ENCODE measurements around the gene HOXA4. TPM values are rescaled to one million over a fixed set of nuclear protein-coding genes. Genes with fewer than 3 reads are reported as not detected.
A peak's percentile ranks its signal among the peaks of the same experiment; 100 is the strongest.

HOXA4 gene
- total RNA-seq, 4 donors from 2014 or later, result 1.3 to 2.9 (median 2.0) TPM

DNA sequence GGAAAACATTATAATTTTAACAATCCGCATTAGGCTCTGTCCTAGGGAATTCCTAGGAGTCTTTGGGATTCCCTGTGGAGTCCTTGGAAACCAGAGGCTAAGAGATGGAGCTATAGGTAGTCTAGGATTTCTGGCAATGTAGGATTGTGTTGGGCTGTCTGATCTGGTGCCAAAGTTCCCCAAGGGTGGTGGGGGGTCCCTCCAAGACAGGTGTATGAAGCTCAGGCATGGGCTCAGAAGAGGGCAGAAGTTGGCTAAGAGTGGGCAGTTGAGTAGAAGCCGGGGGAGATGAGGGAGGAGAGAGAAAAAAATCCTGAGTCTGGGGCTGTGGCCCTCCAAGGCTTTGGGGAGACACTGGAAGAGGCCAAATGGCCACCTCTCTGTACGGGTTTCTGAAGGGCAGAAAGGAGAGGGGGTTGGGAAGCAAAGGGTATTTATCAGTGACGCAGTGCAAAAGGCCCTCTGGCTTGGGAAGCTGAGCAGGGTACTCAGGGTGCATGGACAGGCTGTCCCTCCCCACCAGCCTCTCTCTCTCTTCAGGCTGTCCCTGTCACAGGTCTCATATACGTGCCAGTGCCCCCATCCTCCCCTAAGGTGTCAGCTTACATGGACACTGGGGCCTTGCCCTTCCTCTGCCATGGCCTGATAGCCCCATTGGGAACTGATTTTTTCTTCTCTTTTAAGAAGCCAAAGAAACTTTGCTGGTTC, 16.1 kb upstream of the HOXA4 start:
- no peak overlapping the region for H3K4me3 ChIP-seq (ENCODE audit: low read depth, poor library complexity, severe bottlenecking)
- peak in 1 of 2 donors; percentile 78 for DNase-seq (ENCODE audit: low spot score in 2 of 2)
- 69 to 82% methylated on average over 5 of the region's 5 CpGs for WGBS, 2 donors
- intact Hi-C loops (cut with DNase I; ENCODE audit: low total_unique reads), result no loop called here
- TF ChIP-seq, protein P1, sequence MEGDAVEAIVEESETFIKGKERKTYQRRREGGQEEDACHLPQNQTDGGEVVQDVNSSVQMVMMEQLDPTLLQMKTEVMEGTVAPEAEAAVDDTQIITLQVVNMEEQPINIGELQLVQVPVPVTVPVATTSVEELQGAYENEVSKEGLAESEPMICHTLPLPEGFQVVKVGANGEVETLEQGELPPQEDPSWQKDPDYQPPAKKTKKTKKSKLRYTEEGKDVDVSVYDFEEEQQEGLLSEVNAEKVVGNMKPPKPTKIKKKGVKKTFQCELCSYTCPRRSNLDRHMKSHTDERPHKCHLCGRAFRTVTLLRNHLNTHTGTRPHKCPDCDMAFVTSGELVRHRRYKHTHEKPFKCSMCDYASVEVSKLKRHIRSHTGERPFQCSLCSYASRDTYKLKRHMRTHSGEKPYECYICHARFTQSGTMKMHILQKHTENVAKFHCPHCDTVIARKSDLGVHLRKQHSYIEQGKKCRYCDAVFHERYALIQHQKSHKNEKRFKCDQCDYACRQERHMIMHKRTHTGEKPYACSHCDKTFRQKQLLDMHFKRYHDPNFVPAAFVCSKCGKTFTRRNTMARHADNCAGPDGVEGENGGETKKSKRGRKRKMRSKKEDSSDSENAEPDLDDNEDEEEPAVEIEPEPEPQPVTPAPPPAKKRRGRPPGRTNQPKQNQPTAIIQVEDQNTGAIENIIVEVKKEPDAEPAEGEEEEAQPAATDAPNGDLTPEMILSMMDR (IDR thresholded peaks at IDR 0.05), result no peak
- TF ChIP-seq POLR2A (IDR thresholded peaks at IDR 0.05), result no peak

DNA sequence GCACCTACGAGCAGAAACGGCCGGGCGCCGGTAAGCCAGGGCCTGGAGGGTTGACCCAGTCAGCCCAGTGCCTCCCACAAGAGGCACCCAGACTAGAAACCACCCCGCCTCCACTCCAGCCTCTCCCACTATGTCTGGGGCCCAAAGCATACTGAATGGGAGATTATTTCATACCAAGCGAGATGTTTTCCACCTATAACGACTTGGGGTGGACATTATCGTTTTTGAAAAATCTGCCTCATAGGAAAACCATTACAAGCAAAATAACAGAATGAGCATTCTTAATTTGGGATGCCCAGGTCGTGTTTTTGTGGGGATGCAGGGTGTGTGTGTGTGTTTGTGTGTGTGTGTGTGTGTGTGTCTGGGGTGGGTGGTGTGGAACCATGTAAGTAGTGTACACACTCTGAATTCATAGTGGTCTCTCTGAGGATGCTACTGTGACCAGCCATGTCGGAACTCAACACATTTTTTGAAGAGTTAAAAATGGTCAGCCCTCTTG, 15.4 kb upstream of the HOXA4 start:
- intact Hi-C loops (cut with DNase I; ENCODE audit: low total_unique reads), result no loop called here
- H3K4me3 ChIP-seq (ENCODE audit: low read depth, poor library complexity, severe bottlenecking), result no peak overlapping the region
- 69 to 87% methylated on average over 6 to 11 of the region's 11 CpGs for WGBS, 2 donors
- no peak for DNase-seq (ENCODE audit: low spot score in 2 of 2)
- TF ChIP-seq, protein P1 (IDR thresholded peaks at IDR 0.05), result no peak
- TF ChIP-seq POLR2A (IDR thresholded peaks at IDR 0.05), result no peak

GRCh38 chr7:27145165-27145913, 14.8 kb upstream of the HOXA4 start:
- DNase-seq (ENCODE audit: low spot score in 2 of 2), result peak in 1 of 2 donors; percentile 86
- intact Hi-C loops (cut with DNase I; ENCODE audit: low total_unique reads), result no loop called here
- H3K4me3 ChIP-seq (ENCODE audit: low read depth, poor library complexity, severe bottlenecking), result no peak overlapping the region
- TF ChIP-seq POLR2A (IDR thresholded peaks at IDR 0.05), result no peak
- TF ChIP-seq, protein P1 (IDR thresholded peaks at IDR 0.05), result no peak
- 66 to 81% methylated on average over 45 to 47 of the region's 47 CpGs for WGBS, 2 donors

GRCh38 chr7:27144781-27145164, 14.2 kb upstream of the HOXA4 start:
- no peak overlapping the region for H3K4me3 ChIP-seq (ENCODE audit: low read depth, poor library complexity, severe bottlenecking)
- peak in 1 of 2 donors; percentile 79 for DNase-seq (ENCODE audit: low spot score in 2 of 2)

GRCh38 chr7:27143950-27144780, 13.6 kb upstream of the HOXA4 start:
- intact Hi-C loops (cut with DNase I; ENCODE audit: low total_unique reads), result loop anchor here (5.0 kb wide), 1 partner anchor 292 kb away; no protein-coding TSS in a partner anchor
- DNase-seq (ENCODE audit: low spot score in 2 of 2), result peak in 1 of 2 donors; percentile 69
- H3K4me3 ChIP-seq (ENCODE audit: low read depth, poor library complexity, severe bottlenecking), result no peak overlapping the region
- WGBS, 2 donors, result 65 to 66% methylated on average over 40 of the region's 40 CpGs
- TF ChIP-seq POLR2A (IDR thresholded peaks at IDR 0.05), result no peak
- TF ChIP-seq, protein P1 (IDR thresholded peaks at IDR 0.05), result no peak

More at GRCh38 chr7:27144781-27145164, 14.2 kb upstream of the HOXA4 start:
- TF ChIP-seq, protein P1 (IDR thresholded peaks at IDR 0.05), result no peak
- no peak for TF ChIP-seq POLR2A (IDR thresholded peaks at IDR 0.05)
- intact Hi-C loops (cut with DNase I; ENCODE audit: low total_unique reads), result loop anchor here (5.0 kb wide), 1 partner anchor 292 kb away; no protein-coding TSS in a partner anchor
- WGBS, 2 donors, result 70 to 75% methylated on average over 31 of the region's 31 CpGs
